CD4-positive, alpha-beta T cell treated with Interleukin-21 for 1 hour (primary cell): Measurements from ENCODE around the gene ELOA.
"Not testable (repeated sequence)": the region's sequence is repeated elsewhere in the genome, so short reads cannot be mapped to it uniquely, and the experiment has no call there.

ENCODE experiments used
- DNase-seq: peaks from one replicate; pipeline ENCODE4 v3.0.0-alpha.2; 2020

ELOA gene, protein sequence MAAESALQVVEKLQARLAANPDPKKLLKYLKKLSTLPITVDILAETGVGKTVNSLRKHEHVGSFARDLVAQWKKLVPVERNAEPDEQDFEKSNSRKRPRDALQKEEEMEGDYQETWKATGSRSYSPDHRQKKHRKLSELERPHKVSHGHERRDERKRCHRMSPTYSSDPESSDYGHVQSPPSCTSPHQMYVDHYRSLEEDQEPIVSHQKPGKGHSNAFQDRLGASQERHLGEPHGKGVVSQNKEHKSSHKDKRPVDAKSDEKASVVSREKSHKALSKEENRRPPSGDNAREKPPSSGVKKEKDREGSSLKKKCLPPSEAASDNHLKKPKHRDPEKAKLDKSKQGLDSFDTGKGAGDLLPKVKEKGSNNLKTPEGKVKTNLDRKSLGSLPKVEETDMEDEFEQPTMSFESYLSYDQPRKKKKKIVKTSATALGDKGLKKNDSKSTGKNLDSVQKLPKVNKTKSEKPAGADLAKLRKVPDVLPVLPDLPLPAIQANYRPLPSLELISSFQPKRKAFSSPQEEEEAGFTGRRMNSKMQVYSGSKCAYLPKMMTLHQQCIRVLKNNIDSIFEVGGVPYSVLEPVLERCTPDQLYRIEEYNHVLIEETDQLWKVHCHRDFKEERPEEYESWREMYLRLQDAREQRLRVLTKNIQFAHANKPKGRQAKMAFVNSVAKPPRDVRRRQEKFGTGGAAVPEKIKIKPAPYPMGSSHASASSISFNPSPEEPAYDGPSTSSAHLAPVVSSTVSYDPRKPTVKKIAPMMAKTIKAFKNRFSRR

DNA sequence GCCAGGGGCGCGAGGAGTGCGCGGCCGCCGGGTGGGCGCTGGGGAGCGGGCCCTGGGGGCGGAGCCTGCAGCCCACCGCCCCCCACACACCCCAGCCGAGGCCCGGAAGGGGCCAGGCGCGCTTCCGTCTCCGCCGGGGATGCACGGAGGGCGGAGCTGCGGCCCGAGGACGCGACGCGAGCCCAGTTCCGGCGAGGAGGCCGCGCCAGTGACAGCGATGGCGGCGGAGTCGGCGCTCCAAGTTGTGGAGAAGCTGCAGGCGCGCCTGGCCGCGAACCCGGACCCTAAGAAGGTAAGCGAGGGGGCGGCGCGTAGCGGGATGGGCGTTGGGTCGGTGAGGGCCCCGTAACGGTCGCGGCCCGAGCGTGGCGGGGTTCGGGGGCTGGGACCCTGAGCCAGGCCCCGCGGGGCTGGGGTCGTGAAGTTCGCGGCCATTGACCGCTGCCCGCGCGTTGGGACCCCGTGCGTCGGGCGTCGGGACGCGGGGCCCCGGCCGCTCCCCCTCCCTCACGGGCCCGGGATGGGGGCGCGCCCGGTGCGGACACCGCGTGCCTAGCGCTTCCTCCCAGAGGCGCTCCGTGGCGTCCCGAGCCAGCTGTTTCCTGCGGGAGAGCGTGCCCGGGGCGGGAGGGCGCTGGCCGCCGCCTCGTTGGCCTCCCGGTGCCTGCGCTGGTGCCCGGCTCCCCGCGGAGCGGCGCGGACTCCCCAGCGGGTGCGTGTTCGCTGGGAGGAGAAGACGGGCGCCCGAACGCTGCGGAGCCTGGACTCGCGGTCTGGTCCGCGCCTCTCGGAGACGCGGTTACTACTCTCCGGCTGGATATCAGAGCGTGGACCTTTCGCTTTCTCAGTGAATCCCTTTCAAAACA lies at the start of gene ELOA:
Gene ELOA (plus strand): TSS at position 185 of the 866 bp plus-strand sequence. CDS start 33 bp downstream, at position 218.
- DNase-seq, result peak; percentile 77

- no peak for DNase-seq
Observed at GRCh38 chr1:23693599-23693998, 49.7 kb upstream of the ELOA start.

DNA sequence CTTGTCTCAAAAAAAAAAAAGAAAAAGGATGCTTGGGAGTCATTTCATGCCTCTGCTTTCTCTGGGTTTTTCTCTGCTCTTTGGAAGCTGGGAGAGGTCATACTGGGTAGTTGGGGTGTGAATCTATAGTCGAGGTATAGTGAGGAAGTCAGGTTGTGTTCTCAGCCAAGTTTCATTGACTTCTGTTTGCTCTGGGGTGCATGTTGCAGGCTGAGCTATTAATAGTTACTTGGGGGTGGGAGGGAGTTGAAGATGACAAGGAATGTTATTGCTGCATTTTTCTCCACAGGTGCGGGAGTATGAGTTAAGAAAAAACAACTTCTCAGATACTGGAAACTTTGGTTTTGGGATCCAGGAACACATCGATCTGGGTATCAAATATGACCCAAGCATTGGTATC lies 48.9 kb upstream of the ELOA start:
- no peak for DNase-seq

- DNase-seq, result no peak
Observed at GRCh38 chr1:23695667-23696066, 47.6 kb upstream of the ELOA start.

DNA sequence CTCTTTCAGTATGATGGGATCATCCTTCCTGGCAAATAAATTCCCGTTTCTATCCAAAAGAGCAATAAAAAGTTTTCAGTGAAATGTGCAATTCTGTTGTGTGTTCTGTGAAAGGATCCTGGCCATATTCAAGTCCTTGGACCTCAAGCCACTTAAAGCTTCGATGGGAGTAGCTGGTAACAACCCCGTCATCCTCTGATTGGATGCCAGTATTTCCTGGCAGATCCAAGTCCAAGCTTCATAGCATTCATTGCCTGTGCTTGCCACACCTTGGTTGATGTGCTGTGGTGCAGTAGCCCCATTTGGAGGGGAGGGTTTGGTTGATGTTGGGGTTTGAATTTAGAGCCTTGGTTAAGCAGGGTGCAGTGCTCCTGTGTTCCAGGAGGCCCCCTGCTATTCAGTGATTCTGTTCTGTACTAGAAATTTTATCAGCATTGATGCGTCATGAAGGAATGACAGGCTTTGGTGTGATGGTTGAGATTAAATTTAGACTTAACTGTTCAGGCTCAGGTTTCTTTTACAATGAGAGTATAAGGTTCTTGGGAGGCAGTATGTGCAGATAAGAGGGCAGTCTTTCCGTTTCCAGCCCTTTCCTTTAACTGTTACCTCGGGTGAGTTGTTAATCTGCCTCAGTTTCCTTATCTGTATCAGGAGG lies 46.8 kb upstream of the ELOA start:
- DNase-seq, result no peak

DNA sequence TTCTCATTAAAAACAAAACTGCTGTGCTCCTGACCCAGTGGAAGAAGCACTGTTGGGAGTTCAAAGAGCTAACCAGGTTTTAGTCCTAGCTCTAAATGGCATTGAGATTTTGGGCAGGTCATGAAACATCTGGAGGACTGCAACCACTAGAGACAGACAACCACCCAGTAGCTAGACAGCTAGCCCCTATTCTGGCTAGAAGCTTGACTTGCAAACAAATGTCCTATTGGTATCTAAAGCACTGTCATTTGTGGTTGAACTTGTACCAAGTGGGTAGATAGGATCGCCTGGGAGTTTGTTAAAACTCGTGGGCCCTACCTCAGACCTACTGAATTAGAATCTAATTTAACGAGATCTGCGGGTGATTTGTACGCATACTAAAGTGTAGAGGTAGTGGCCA lies 44.8 kb upstream of the ELOA start:
- no peak for DNase-seq

GRCh38 chr1:23699280-23700179 lies 43.7 kb upstream of the ELOA start:
- no peak for DNase-seq

- DNase-seq, result no peak
Observed at GRCh38 chr1:23701310-23701709, 42.0 kb upstream of the ELOA start.

GRCh38 chr1:23701996-23702395 lies 41.3 kb upstream of the ELOA start:
- DNase-seq, result no peak

DNA sequence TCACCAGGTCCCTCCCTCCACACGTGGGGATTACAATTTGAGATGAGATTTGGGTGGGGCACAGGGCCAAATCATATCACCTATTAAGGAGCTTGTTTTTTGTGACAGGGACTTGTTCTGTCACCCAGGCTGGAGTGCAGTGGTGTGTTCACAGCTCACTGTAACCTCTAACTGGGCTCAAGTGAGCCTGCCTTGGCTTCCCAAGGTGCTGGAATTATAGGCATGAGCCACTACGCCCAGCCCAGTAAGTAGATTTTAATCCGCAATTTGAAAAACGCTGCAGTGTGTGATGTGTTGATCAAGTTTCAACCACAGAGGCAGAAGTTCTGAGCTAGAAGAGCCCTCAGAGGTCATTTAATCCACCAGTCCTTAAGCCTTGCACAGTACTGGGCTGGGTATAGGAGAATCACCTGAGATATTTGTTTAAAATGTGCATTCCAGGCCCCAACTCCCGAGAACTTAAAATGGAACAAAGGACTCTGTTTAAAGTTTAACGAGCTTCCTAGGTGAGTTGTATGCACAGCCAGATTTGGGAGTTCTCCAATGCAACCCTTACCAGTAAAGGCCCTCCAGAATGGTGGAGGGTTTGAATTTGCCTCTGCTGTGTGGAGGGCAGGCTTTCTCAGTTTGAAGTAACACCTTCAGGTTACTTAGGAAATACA lies 38.3 kb upstream of the ELOA start:
- no peak for DNase-seq

- no peak for DNase-seq
Observed at GRCh38 chr1:23709229-23709628, 34.0 kb upstream of the ELOA start.

GRCh38 chr1:23718482-23718881 lies 24.8 kb upstream of the ELOA start:
- DNase-seq, result no peak

DNA sequence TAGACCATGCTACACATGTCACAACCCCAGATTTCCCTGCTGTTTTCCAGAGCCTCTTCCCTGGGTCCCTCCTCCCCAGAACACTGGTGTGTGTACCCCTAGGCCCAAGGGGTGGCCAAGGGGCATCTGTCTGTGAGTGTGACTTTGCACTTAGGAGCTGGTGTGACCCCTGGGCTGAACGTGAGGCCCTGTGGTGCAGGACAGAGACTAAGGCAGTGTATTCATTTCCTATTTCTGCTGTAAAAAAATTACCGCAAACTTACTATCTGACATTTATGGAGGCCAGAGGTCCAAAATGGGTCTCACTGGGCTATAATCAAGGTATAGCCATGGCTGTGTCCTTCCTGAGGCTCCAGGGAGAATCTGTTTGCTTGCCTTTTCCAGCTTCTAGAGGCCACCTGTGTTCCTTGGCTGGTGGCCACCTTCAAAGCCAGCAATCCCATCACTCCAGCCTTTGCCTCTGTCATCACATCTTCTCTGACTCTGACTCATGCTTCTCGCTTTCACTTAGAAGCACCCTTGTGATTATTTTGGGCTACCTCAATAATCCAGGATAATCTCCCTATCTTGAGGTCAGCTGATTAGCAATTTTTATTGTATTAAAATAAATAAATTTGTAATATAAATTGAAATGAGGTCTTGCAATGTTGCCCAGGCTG lies 24.0 kb upstream of the ELOA start:
- no peak for DNase-seq

DNA sequence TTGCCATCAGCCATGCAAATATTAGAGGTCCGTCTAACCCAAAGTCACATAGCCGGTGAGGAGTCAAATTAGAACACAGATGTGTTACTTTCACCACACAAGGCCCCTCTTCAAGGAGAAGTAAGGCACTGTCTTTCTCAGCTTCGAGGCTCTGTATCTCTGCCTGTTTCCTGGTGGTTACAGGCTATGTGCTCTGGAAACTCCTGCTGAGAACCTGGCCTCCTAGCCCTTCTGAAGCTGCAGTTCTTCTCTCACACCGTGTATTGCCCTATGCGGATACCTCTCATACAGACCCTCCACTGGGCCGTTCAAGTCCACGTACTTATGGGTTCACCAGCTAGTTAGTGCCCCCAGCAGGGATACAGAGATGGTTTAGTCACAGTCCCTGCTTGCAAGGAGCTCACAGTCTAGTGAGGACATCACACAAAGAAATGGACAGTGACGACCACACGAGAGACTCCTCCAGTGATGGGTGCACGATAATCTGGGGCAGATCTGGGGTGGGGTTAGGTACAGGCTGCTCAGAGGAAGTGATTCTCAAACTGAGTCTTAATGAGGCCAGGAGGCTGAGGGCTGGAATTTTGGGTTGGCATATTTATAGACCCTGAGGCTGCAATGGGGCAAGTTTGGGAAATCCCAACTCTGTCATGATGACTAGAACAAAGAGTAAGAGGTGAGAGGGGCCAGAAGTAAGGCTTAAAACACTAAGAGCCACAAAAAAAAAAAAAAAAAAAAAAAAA lies 22.8 kb upstream of the ELOA start:
- peak; percentile 41 for DNase-seq

- no peak for DNase-seq
Observed at GRCh38 chr1:23722652-23723051, 20.6 kb upstream of the ELOA start.

DNA sequence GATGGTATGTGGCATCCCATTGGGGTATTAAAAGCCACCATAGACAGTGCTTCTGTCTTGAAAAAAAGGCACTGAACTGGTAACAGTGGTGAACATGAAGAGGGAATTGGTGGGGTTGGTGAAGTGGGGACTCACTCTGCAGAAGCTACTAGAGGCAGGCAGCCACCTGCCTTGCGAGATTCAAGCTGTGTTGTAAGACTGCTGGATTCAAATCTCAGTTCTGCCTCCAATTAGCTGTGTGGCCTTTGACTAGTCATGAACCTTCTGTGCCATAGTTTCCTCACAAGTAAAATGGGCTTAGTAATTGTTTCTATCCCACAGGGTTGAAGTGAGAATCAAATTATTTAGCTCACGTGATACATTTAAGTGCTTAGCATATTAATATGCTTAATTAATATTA lies 16.6 kb upstream of the ELOA start:
- DNase-seq, result no peak

GRCh38 chr1:23727362-23727811 lies 15.9 kb upstream of the ELOA start:
- DNase-seq, result no peak

GRCh38 chr1:23732363-23733224 lies 10.7 kb upstream of the ELOA start:
- no peak for DNase-seq

GRCh38 chr1:23733281-23733680 lies 10.0 kb upstream of the ELOA start:
- not testable (repeated sequence) for DNase-seq
